Upper lobe of left lung (tissue), 6 donors: ENCODE data around the gene DDC. TPM values are rescaled to one million over a fixed set of nuclear protein-coding genes. Genes with fewer than 3 reads are reported as not detected.

ENCODE experiments used
- ATAC-seq, 2 donors: fragments of 200-7000 bp; cut with Tn5 transposase; one replicate each; pipeline ENCODE4 v1.9.1; 2022; ENCODE audit warnings: mild to moderate bottlenecking in 2 of 2, moderate library complexity in 2 of 2; ENCODE audit not compliant: low FRiP score in 2 of 2
- DNase-seq, 2 donors: peaks; one replicate each; pipeline ENCODE4 v3.0.0-alpha.2; 2019 to 2020
- H3K27ac ChIP-seq, 4 donors: fragments of 200-600 bp; sonication (generic); one replicate each; pipeline ENCODE4 v1.5.1; 2016 to 2019
- H3K27me3 ChIP-seq, 4 donors: fragments of 200-600 bp; sonication (generic); one replicate each; pipeline ENCODE4 v1.5.1; 2017 to 2019
- H3K36me3 ChIP-seq, 4 donors: fragments of 200-600 bp; sonication (generic); one replicate each; pipeline ENCODE4 v1.5.1; 2016 to 2019
- H3K4me1 ChIP-seq, 4 donors: fragments of 200-600 bp; sonication (generic); one replicate each; pipeline ENCODE4 v1.5.1; 2018 to 2019
- H3K4me3 ChIP-seq, 4 donors: fragments of 200-600 bp; sonication (generic); one replicate each; pipeline ENCODE4 v1.5.1; 2017 to 2019; ENCODE audit warnings: mild to moderate bottlenecking in 2 of 4, moderate library complexity in 1 of 4
- H3K9me3 ChIP-seq, 4 donors: fragments of 200-600 bp; sonication (generic); one replicate each; pipeline ENCODE4 v1.5.1; 2018 to 2019
- EP300 ChIP-seq, 4 donors: sonication (generic); formaldehyde crosslinking; IDR thresholded peaks; one replicate each; pipeline ENCODE4 v1.5.1; 2017; ENCODE audit warnings: antibody characterized with exemption in 4 of 4, control low read depth in 2 of 4
- POLR2A ChIP-seq, 4 donors: fragments of 450-650 bp; IDR thresholded peaks; one replicate each; pipeline ENCODE4 v1.5.1; 2016 to 2017; ENCODE audit warnings: antibody characterized with exemption in 4 of 4, mild to moderate bottlenecking in 2 of 4
- POLR2AphosphoS5 ChIP-seq, 2 donors: sonication (generic); formaldehyde crosslinking; IDR thresholded peaks; one replicate each; pipeline ENCODE4 v1.5.1; 2017; ENCODE audit warnings: antibody characterized with exemption in 2 of 2
- WGBS, 2 donors: methylation state at CpG; one replicate each; pipeline ENCODE4 v1.1.5; 2017 to 2018; 5-methylcytosine and 5-hydroxymethylcytosine counted together
- total RNA-seq, 6 donors: library from RNA; depleted of rRNA in 4 of 6; stranded (reverse); fragments of >200 nt in 4 of 6; gene quantifications; one replicate each; pipeline versions ENCODE4 v1.1.0 to v1.2.1, GENCODE V29; 2016 to 2021
- TF ChIP-seq, protein P1 (sequence below), 6 experiments: fragments of 450-650 bp in 4 of 6; fragments of 200-600 bp in 2 of 6; sonication (generic) in 2 of 6; IDR thresholded peaks; one replicate each; pipeline ENCODE4 v1.5.1; 2016 to 2019; ENCODE audit warnings: antibody characterized with exemption in 6 of 6
- donor health status: DM: no; HTN: no; CAD: no; lungs with moderate emphysema.
- donor health status: DM: no; HTN: yes; CAD: no; lungs with severe emphysema.

The DDC gene
- total RNA-seq, 6 donors from 2014 or later = 1.2 to 2.0 (median 1.4) TPM; not detected in 1

DNA sequence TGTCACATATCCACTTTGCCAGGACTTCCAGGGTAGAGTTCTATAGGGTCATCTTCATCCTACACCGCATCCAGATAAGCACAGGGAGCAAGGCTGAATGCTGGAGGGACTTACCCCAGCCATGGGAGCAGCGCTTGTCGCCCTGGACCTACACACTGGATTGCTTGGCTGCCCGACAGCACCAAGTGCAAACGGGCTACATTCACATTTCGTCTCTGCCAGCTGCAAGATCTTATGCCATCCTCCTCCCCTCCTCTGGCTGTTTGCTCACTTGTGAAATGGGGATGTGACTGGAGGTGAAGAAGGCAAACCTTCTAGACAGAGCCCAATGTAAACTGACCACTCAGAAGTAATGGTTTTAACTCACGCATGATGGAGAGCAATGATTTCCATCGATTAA lies 1.0 kb downstream of the DDC start:
- Histone ChIP-seq H3K9me3 (no peaks in the 10 kb centered on the region), H3K27me3 (peaks cover 0 to 3% (median 0%) of the 10 kb centered on the region in 4 donors), H3K36me3 (no peaks in the 10 kb centered on the region), H3K27ac (no peak overlapping the region), H3K4me1 (no peaks in the 10 kb centered on the region), H3K4me3 (no peak overlapping the region)
- ATAC-seq = no peak
- no peak for DNase-seq
- TF ChIP-seq, protein P1, sequence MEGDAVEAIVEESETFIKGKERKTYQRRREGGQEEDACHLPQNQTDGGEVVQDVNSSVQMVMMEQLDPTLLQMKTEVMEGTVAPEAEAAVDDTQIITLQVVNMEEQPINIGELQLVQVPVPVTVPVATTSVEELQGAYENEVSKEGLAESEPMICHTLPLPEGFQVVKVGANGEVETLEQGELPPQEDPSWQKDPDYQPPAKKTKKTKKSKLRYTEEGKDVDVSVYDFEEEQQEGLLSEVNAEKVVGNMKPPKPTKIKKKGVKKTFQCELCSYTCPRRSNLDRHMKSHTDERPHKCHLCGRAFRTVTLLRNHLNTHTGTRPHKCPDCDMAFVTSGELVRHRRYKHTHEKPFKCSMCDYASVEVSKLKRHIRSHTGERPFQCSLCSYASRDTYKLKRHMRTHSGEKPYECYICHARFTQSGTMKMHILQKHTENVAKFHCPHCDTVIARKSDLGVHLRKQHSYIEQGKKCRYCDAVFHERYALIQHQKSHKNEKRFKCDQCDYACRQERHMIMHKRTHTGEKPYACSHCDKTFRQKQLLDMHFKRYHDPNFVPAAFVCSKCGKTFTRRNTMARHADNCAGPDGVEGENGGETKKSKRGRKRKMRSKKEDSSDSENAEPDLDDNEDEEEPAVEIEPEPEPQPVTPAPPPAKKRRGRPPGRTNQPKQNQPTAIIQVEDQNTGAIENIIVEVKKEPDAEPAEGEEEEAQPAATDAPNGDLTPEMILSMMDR (IDR thresholded peaks at IDR 0.05) = no peak
- TF ChIP-seq POLR2AphosphoS5 (IDR thresholded peaks at IDR 0.05) = no peak
- TF ChIP-seq EP300 (IDR thresholded peaks at IDR 0.05) = no peak
- TF ChIP-seq POLR2A (IDR thresholded peaks at IDR 0.05) = no peak
- WGBS, 2 donors = 79 to 83% methylated on average over 8 of the region's 8 CpGs

DNA sequence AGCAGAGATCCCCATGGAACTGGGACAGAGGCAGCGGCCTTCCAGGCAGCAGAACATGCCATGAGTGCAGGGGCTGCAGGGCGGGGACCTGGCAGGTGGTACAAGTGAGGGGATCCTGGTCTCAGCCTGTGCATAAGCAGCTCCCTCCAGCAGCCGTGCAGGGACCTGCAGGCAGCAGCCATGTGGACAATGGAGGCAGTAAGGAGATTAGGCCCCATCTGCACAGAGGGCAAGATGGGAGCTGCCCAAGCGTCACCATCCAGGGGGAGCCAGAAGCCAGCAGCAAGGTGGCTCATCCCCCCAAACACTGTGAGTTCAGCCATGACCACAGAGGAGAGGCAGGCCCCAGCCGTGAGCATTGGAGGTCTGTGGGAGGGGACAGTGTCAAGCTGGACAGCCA lies 3.1 kb downstream of the DDC start:
- ATAC-seq (no peak), DNase-seq (peak in 1 of 2 donors; percentile 38)
- no peaks in the 10 kb centered on the region for H3K9me3 ChIP-seq
- WGBS, 2 donors = 81 to 90% methylated on average over 2 to 5 of the region's 5 CpGs
- TF ChIP-seq POLR2A (IDR thresholded peaks at IDR 0.05) (no peak), POLR2AphosphoS5 (IDR thresholded peaks at IDR 0.05) (no peak), EP300 (IDR thresholded peaks at IDR 0.05) (no peak)
- TF ChIP-seq, protein P1 (IDR thresholded peaks at IDR 0.05) = no peak
- H3K4me3 ChIP-seq = no peak overlapping the region
- H3K27me3 ChIP-seq = peaks cover 0 to 3% (median 0%) of the 10 kb centered on the region in 4 donors
- H3K4me1 ChIP-seq = peaks cover 0 to 4% (median 2%) of the 10 kb centered on the region in 4 donors
- no peak overlapping the region for H3K27ac ChIP-seq
- H3K36me3 ChIP-seq = no peaks in the 10 kb centered on the region

DNA sequence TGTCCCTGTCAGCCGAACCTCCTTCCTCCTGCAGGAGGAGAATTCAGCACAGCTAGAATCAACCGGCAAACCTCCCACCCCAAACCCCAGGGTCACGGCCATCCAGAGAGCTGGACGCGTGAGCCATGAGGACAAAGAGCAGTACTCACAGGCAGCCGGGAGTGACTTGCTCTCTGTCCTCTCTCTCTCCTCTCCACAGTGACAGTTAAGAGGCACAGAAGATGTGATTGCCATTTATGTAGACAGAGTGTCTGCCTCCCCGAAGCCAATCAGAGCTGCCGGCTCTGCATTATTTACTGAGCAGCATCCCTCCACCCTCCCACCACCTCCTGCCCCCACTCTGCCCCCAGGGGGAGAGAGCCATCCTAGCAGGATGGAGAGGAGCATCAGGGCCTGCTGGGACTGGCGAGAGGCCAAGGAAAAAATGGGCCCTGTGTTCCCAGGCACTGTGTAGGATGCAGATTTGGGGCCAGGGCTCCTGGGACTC lies 4.3 kb downstream of the DDC start:
- Histone ChIP-seq H3K27me3 (peaks cover 0 to 3% (median 0%) of the 10 kb centered on the region in 4 donors), H3K4me1 (peaks cover 0 to 9% (median 4%) of the 10 kb centered on the region in 4 donors), H3K9me3 (no peaks in the 10 kb centered on the region), H3K4me3 (no peak overlapping the region), H3K27ac (no peak overlapping the region), H3K36me3 (no peaks in the 10 kb centered on the region)
- ATAC-seq (no peak), DNase-seq (no peak)
- TF ChIP-seq POLR2AphosphoS5 (IDR thresholded peaks at IDR 0.05) = no peak
- no peak for TF ChIP-seq EP300 (IDR thresholded peaks at IDR 0.05)
- no peak for TF ChIP-seq POLR2A (IDR thresholded peaks at IDR 0.05)
- 47 to 52% methylated on average over 8 to 9 of the region's 9 CpGs for WGBS, 2 donors

DNA sequence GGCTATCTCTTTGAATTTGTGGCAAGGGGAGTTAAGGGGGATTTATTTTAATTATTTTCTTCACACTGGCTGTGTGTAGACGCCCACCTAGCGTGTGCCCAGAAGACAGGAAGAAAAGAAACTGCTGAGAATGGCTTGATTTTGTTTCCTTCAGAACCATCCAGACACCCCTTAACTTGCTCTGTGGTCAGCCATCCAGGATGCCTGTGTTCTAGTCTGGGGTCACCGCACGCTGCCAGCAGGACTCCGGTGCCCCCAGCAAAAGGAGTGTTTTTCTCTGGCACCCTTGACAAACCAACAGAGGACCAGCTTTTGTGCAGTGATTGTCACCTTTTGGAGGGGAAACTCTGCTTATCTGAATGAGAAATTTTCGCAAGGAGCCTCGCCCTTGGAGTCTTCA lies 5.3 kb downstream of the DDC start:
- peaks cover 0 to 3% (median 0%) of the 10 kb centered on the region in 4 donors for H3K27me3 ChIP-seq
- no peak overlapping the region for H3K4me3 ChIP-seq
- H3K36me3 ChIP-seq = no peaks in the 10 kb centered on the region
- DNase-seq = no peak
- H3K27ac ChIP-seq = no peak overlapping the region
- WGBS, 2 donors = 76 to 81% methylated on average over 7 of the region's 7 CpGs
- H3K9me3 ChIP-seq = no peaks in the 10 kb centered on the region
- no peak for ATAC-seq
- H3K4me1 ChIP-seq = peaks cover 0 to 9% (median 4%) of the 10 kb centered on the region in 4 donors
- no peak for TF ChIP-seq POLR2A (IDR thresholded peaks at IDR 0.05)
- no peak for TF ChIP-seq EP300 (IDR thresholded peaks at IDR 0.05)
- TF ChIP-seq, protein P1 (IDR thresholded peaks at IDR 0.05) = no peak
- TF ChIP-seq POLR2AphosphoS5 (IDR thresholded peaks at IDR 0.05) = no peak

DNA sequence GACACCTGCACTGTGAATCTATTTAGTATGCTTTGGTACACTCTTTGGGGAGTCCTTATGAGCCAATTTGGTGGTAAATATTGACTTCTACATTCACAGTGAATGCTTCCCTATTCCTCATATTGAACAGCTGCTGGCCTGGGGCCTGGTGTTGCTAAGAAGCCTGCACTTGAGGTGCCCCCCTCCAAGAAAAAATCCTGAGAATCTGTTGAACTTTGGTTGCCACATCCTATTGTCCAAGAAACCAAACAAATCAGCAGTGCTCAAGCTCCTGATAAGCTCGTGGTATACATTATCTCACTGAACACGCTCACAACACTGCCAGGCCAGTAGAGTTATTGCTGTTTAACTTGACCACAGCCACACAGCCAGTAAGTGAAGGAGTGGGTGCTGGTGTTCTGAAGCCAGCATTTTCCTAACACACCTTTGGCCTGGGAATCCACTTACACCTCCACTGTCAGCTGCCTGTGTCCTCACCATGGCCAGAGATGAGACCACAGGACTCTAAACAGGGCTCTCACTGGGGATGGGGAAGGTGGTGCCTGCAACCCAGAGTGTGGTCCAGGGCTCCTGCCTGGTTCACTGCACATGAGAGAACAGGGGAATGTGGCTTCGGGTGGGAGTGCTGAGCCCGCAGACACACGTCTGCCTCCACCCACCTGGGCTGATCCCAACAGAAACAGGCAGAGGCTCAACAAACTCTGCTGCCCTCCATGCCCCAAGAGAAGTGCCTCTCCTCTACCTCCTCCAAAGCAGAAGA lies 6.7 kb downstream of the DDC start:
- TF ChIP-seq EP300 (IDR thresholded peaks at IDR 0.05) = no peak
- no peak for TF ChIP-seq POLR2A (IDR thresholded peaks at IDR 0.05)
- TF ChIP-seq, protein P1 (IDR thresholded peaks at IDR 0.05) = no peak
- DNase-seq (no peak), ATAC-seq (no peak)
- WGBS, 2 donors = 65% methylated on average over 5 of the region's 5 CpGs; no CpG with 5 or more reads in 1 of the 2 donors
- Histone ChIP-seq H3K4me1 (peaks cover 0 to 9% (median 4%) of the 10 kb centered on the region in 4 donors), H3K4me3 (no peak overlapping the region), H3K27me3 (peaks cover 0 to 3% (median 0%) of the 10 kb centered on the region in 4 donors), H3K9me3 (no peaks in the 10 kb centered on the region), H3K27ac (no peak overlapping the region), H3K36me3 (no peaks in the 10 kb centered on the region)
